Karpas-422 (cell line): ENCODE measurements around the gene SIGLEC12. TPM values are rescaled to one million over a fixed set of nuclear protein-coding genes. Genes with fewer than 3 reads are reported as not detected.
A peak's percentile ranks its signal among the peaks of the same experiment; 100 is the strongest.
"Not testable (repeated sequence)": the region's sequence is repeated elsewhere in the genome, so short reads cannot be mapped to it uniquely, and the experiment has no call there.

Experiments used
- DNase-seq: peaks from one replicate; pipeline ENCODE4 v3.0.0-alpha.2; 2015
- H2AFZ ChIP-seq: fragments of 200-600 bp; sonication (generic); 2 replicates; pipeline ENCODE4 v1.6.1; 2014; ENCODE audit warnings: antibody characterized with exemption, low read length, mixed read lengths
- H3K27ac ChIP-seq: fragments of 200-600 bp; sonication (generic); 2 replicates; pipeline ENCODE4 v1.5.1; 2014; ENCODE audit warnings: mild to moderate bottlenecking, low read length, moderate library complexity
- H3K27me3 ChIP-seq: fragments of 200-600 bp; sonication (generic); 2 replicates; pipeline ENCODE4 v1.6.1; 2014; ENCODE audit warnings: low read length, mixed read lengths
- H3K36me3 ChIP-seq: fragments of 200-600 bp; sonication (generic); 2 replicates; pipeline ENCODE4 v1.6.1; 2014; ENCODE audit warnings: low read length, mixed read lengths; ENCODE audit not compliant: insufficient read depth
- H3K4me1 ChIP-seq: fragments of 200-600 bp; sonication (generic); 2 replicates; pipeline ENCODE4 v1.6.1; 2014; ENCODE audit warnings: mild to moderate bottlenecking, low read length, mixed read lengths
- H3K4me2 ChIP-seq: fragments of 200-600 bp; sonication (generic); 2 replicates; pipeline ENCODE4 v1.6.1; 2014; ENCODE audit warnings: low read length, low read depth, mild to moderate bottlenecking; ENCODE audit not compliant: poor library complexity, severe bottlenecking
- H3K4me3 ChIP-seq: fragments of 200-600 bp; sonication (generic); 2 replicates; pipeline ENCODE4 v1.5.1; 2014; ENCODE audit warnings: mild to moderate bottlenecking, antibody characterized with exemption, low read length, mixed read lengths
- H3K79me2 ChIP-seq: fragments of 200-600 bp; sonication (generic); 2 replicates; pipeline ENCODE4 v1.6.1; 2014; ENCODE audit warnings: mild to moderate bottlenecking, low read length, mixed read lengths
- H3K9ac ChIP-seq: fragments of 200-600 bp; sonication (generic); 2 replicates; pipeline ENCODE4 v1.6.0; 2014; ENCODE audit warnings: low read length
- H3K9me2 ChIP-seq: fragments of 200-600 bp; sonication (generic), shearing (Covaris generic); replicated peaks from 2 replicates; pipeline ENCODE4 v1.6.0; 2014; ENCODE audit warnings: mild to moderate bottlenecking, low read length, moderate library complexity; ENCODE audit not compliant: insufficient read depth
- H3K9me3 ChIP-seq: fragments of 300-700, 200-600 bp; sonication (generic); 2 replicates; pipeline ENCODE4 v1.6.1; 2014; ENCODE audit warnings: low read length, mixed read lengths
- H4K20me1 ChIP-seq: fragments of 200-600 bp; sonication (generic); 2 replicates; pipeline ENCODE4 v1.6.1; 2014; ENCODE audit warnings: mild to moderate bottlenecking, antibody characterized with exemption, low read length, low read depth; ENCODE audit not compliant: insufficient read depth
- total RNA-seq: library from RNA; depleted of rRNA; stranded (reverse); fragments of >200 nt; shearing (Covaris generic); gene quantifications from 2 replicates; pipeline ENCODE4 v1.2.3, GENCODE V29; 2014; ENCODE audit warnings: low replicate concordance

SIGLEC12 gene
- total RNA-seq, 1 experiment from 2014 or later: not detected

- Histone ChIP-seq H3K4me1 (no peaks in the 10 kb centered on the region), H3K9me2 (no peaks in the 10 kb centered on the region), H4K20me1 (no peaks in the 10 kb centered on the region), H3K9me3 (no peaks in the 10 kb centered on the region), H3K9ac (no peak overlapping the region), H3K4me3 (no peak overlapping the region), H3K36me3 (no peaks in the 10 kb centered on the region), H3K27ac (no peak overlapping the region), H3K79me2 (no peaks in the 10 kb centered on the region), H3K27me3 (no peaks in the 10 kb centered on the region), H2AFZ (no peak overlapping the region), H3K4me2 (no peak overlapping the region)
- DNase-seq: no peak
Measured at GRCh38 chr19:51457351-51458013, 44.1 kb downstream of the SIGLEC12 start.

GRCh38 chr19:51456541-51457290 lies 44.9 kb downstream of the SIGLEC12 start:
- Histone ChIP-seq H3K4me3 (no peak overlapping the region), H3K79me2 (no peaks in the 10 kb centered on the region), H3K4me1 (no peaks in the 10 kb centered on the region), H3K9me2 (no peaks in the 10 kb centered on the region), H3K9me3 (no peaks in the 10 kb centered on the region), H4K20me1 (no peaks in the 10 kb centered on the region), H3K27me3 (no peaks in the 10 kb centered on the region), H3K27ac (no peak overlapping the region), H3K4me2 (no peak overlapping the region), H3K36me3 (no peaks in the 10 kb centered on the region), H2AFZ (no peak overlapping the region), H3K9ac (no peak overlapping the region)
- no peak for DNase-seq

- no peak overlapping the region for H3K4me3 ChIP-seq
- H3K9me2 ChIP-seq: no peaks in the 10 kb centered on the region
- no peak for DNase-seq
- H4K20me1 ChIP-seq: no peaks in the 10 kb centered on the region
- H3K9me3 ChIP-seq: peaks cover 9% of the 10 kb centered on the region; the same call in 1 of the 2 replicates
- H2AFZ ChIP-seq: no peak overlapping the region
- H3K36me3 ChIP-seq: no peaks in the 10 kb centered on the region
- H3K27ac ChIP-seq: no peak overlapping the region
- H3K9ac ChIP-seq: no peak overlapping the region
- no peak overlapping the region for H3K4me2 ChIP-seq
- no peaks in the 10 kb centered on the region for H3K79me2 ChIP-seq
- no peaks in the 10 kb centered on the region for H3K27me3 ChIP-seq
- no peaks in the 10 kb centered on the region for H3K4me1 ChIP-seq
Measured at GRCh38 chr19:51450730-51451307, 50.8 kb downstream of the SIGLEC12 start.

GRCh38 chr19:51448411-51449016 lies 53.1 kb downstream of the SIGLEC12 start:
- Histone ChIP-seq H3K4me2 (no peak overlapping the region), H3K4me3 (no peak overlapping the region)

GRCh38 chr19:51448011-51448410 lies 53.6 kb downstream of the SIGLEC12 start:
- no peaks in the 10 kb centered on the region for H3K9me2 ChIP-seq
- no peak overlapping the region for H3K4me2 ChIP-seq
- no peaks in the 10 kb centered on the region for H4K20me1 ChIP-seq
- no peaks in the 10 kb centered on the region for H3K4me1 ChIP-seq
- no peak for DNase-seq
- H3K36me3 ChIP-seq: no peaks in the 10 kb centered on the region
- no peak overlapping the region for H2AFZ ChIP-seq
- H3K79me2 ChIP-seq: no peaks in the 10 kb centered on the region
- H3K27me3 ChIP-seq: no peaks in the 10 kb centered on the region
- H3K9me3 ChIP-seq: peaks cover 9% of the 10 kb centered on the region; the same call in 1 of the 2 replicates
- H3K9ac ChIP-seq: no peak overlapping the region
- H3K4me3 ChIP-seq: no peak overlapping the region
- H3K27ac ChIP-seq: no peak overlapping the region

More at GRCh38 chr19:51448411-51449016, 53.1 kb downstream of the SIGLEC12 start:
- H3K9me2 ChIP-seq: no peaks in the 10 kb centered on the region
- no peaks in the 10 kb centered on the region for H3K36me3 ChIP-seq
- no peaks in the 10 kb centered on the region for H3K79me2 ChIP-seq
- H3K9ac ChIP-seq: no peak overlapping the region
- DNase-seq: no peak
- no peaks in the 10 kb centered on the region for H3K27me3 ChIP-seq
- no peak overlapping the region for H2AFZ ChIP-seq
- no peaks in the 10 kb centered on the region for H4K20me1 ChIP-seq
- peaks cover 9% of the 10 kb centered on the region; the same call in 1 of the 2 replicates for H3K9me3 ChIP-seq
- no peaks in the 10 kb centered on the region for H3K4me1 ChIP-seq
- no peak overlapping the region for H3K27ac ChIP-seq

GRCh38 chr19:51447510-51447909 lies 54.1 kb downstream of the SIGLEC12 start:
- H3K9me3 ChIP-seq, H3K79me2 ChIP-seq, H3K4me1 ChIP-seq, H3K9ac ChIP-seq, H3K36me3 ChIP-seq, H3K27me3 ChIP-seq, H4K20me1 ChIP-seq, H3K27ac ChIP-seq, H3K9me2 ChIP-seq, DNase-seq, H2AFZ ChIP-seq, H3K4me3 ChIP-seq, H3K4me2 ChIP-seq: not testable (repeated sequence)

GRCh38 chr19:51441410-51442390 lies 59.9 kb downstream of the SIGLEC12 start:
- H3K9me2 ChIP-seq: no peaks in the 10 kb centered on the region
- no peaks in the 10 kb centered on the region for H3K9me3 ChIP-seq
- H3K4me2 ChIP-seq: peak overlapping the region; percentile 71
- H3K4me1 ChIP-seq: peaks cover 34% of the 10 kb centered on the region
- H2AFZ ChIP-seq: peak overlapping the region; percentile 69
- H3K27me3 ChIP-seq: no peaks in the 10 kb centered on the region
- H3K27ac ChIP-seq: no peak overlapping the region
- peak overlapping the region; percentile 59 for H3K4me3 ChIP-seq
- no peaks in the 10 kb centered on the region for H3K36me3 ChIP-seq
- H3K79me2 ChIP-seq: no peaks in the 10 kb centered on the region
- peak; percentile 77 for DNase-seq
- H4K20me1 ChIP-seq: no peaks in the 10 kb centered on the region
- peak overlapping the region; percentile 42 for H3K9ac ChIP-seq
